ENCODE measurements around the gene GIPC1. TPM values are rescaled to one million over a fixed set of nuclear protein-coding genes. Genes with fewer than 3 reads are reported as not detected.
"Not testable (repeated sequence)": the region's sequence is repeated elsewhere in the genome, so short reads cannot be mapped to it uniquely, and the experiment has no call there.

Gene GIPC1, protein sequence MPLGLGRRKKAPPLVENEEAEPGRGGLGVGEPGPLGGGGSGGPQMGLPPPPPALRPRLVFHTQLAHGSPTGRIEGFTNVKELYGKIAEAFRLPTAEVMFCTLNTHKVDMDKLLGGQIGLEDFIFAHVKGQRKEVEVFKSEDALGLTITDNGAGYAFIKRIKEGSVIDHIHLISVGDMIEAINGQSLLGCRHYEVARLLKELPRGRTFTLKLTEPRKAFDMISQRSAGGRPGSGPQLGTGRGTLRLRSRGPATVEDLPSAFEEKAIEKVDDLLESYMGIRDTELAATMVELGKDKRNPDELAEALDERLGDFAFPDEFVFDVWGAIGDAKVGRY
- 100 to 1,000 TPM; 269 to 368 TPM for polyA plus RNA-seq

DNA sequence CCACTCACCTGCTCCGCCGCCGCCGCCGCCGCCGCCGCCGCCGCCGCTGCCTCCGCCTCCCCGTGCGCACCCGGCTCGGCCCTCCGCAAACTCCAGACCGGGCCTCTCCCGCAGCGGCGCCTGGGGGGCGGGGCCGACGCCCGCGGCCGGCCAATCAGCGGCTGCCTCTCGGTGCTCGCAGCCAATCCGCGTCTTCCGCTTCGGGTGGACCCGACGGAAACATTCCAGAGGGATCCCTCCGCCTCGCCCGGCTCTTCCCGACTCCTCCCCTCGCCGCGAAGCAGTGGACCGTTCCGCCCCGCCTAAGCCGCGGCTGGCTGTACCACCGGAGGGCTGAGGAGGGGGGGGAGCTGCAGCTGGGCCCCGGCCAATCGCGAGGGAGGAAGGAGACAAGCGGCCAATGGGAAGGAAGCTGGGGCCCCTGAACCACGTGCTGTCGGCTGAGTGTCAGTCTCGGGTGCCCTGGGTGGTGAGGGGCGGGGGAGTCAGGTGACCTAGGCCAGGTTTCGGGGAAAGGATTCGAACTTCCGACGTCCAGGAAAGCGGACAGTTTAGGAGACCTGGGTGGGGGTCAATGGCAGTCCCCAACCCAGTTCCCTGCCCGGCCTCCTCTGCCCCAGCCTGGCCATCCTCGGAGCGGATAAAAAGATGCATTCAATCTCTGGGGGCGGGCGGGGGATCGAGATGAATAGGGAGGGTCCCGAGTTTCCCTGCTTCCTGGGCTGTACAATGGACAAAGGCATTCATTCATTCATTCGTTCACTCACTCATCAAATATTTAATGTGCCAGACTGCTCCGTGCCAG is at the start of gene GIPC1:
GIPC1 (minus strand) TSS at position 99 of the 805 bp plus-strand sequence. CDS start 13,151 bp downstream, outside the sequence.
- peak within 1 kb of the TSS; percentile 92 to 97 for H3K27ac ChIP-seq (ENCODE audit: low read depth in 2 of 2, low read length in 1 of 2)
- no peaks in the 10 kb centered on the region for H3K9me3 ChIP-seq (ENCODE audit: control insufficient read depth in 2 of 2, insufficient read depth in 1 of 2, low read depth in 1 of 2, low read length in 1 of 2)
- peak within 1 kb of the TSS; percentile 68 to 87 for H3K4me3 ChIP-seq (ENCODE audit: low read depth in 1 of 2, low read length in 2 of 2)
- H3K36me3 ChIP-seq (ENCODE audit: control insufficient read depth in 2 of 2, insufficient read depth in 2 of 2, low read length in 1 of 2): peaks cover 0 to 2% of the 10 kb centered on the region in 2 donors
- 3% methylated on average over 55 to 71 of the region's 71 CpGs for WGBS, 2 donors
- H3K27me3 ChIP-seq (ENCODE audit: control insufficient read depth in 1 of 2, insufficient read depth in 2 of 2, low read length in 2 of 2): no peaks in the 10 kb centered on the region
- peaks cover 0 to 12% of the 10 kb centered on the region in 2 donors for H3K4me1 ChIP-seq (ENCODE audit: control insufficient read depth in 2 of 2, insufficient read depth in 2 of 2, low read length in 1 of 2)

- Histone ChIP-seq H3K27ac (ENCODE audit: low read depth in 2 of 2, low read length in 1 of 2) (peak overlapping the region; percentile 89 to 97), H3K9me3 (ENCODE audit: control insufficient read depth in 2 of 2, insufficient read depth in 1 of 2, low read depth in 1 of 2, low read length in 1 of 2) (no peaks in the 10 kb centered on the region), H3K36me3 (ENCODE audit: control insufficient read depth in 2 of 2, insufficient read depth in 2 of 2, low read length in 1 of 2) (peaks cover 0 to 9% of the 10 kb centered on the region in 2 donors), H3K27me3 (ENCODE audit: control insufficient read depth in 1 of 2, insufficient read depth in 2 of 2, low read length in 2 of 2) (no peaks in the 10 kb centered on the region), H3K4me3 (ENCODE audit: low read depth in 1 of 2, low read length in 2 of 2) (peak overlapping the region in 1 of 2 donors; percentile 1), H3K4me1 (ENCODE audit: control insufficient read depth in 2 of 2, insufficient read depth in 2 of 2, low read length in 1 of 2) (peaks cover 0 to 19% of the 10 kb centered on the region in 2 donors)
- 60 to 61% methylated on average over 9 of the region's 9 CpGs for WGBS, 2 donors
These were observed 49.8 kb upstream of the GIPC1 start for GRCh38 chr19:14545716-14546082.

GRCh38 chr19:14544977-14545715 is 49.2 kb upstream of the GIPC1 start:
- Histone ChIP-seq H3K4me1 (ENCODE audit: control insufficient read depth in 2 of 2, insufficient read depth in 2 of 2, low read length in 1 of 2) (peaks cover 0 to 13% of the 10 kb centered on the region in 2 donors), H3K9me3 (ENCODE audit: control insufficient read depth in 2 of 2, insufficient read depth in 1 of 2, low read depth in 1 of 2, low read length in 1 of 2) (no peaks in the 10 kb centered on the region), H3K36me3 (ENCODE audit: control insufficient read depth in 2 of 2, insufficient read depth in 2 of 2, low read length in 1 of 2) (peaks cover 0 to 9% of the 10 kb centered on the region in 2 donors), H3K27ac (ENCODE audit: low read depth in 2 of 2, low read length in 1 of 2) (peak overlapping the region; percentile 89 to 97), H3K4me3 (ENCODE audit: low read depth in 1 of 2, low read length in 2 of 2) (peak overlapping the region in 1 of 2 donors; percentile 1), H3K27me3 (ENCODE audit: control insufficient read depth in 1 of 2, insufficient read depth in 2 of 2, low read length in 2 of 2) (no peaks in the 10 kb centered on the region)
- 38 to 44% methylated on average over 21 of the region's 21 CpGs for WGBS, 2 donors

DNA sequence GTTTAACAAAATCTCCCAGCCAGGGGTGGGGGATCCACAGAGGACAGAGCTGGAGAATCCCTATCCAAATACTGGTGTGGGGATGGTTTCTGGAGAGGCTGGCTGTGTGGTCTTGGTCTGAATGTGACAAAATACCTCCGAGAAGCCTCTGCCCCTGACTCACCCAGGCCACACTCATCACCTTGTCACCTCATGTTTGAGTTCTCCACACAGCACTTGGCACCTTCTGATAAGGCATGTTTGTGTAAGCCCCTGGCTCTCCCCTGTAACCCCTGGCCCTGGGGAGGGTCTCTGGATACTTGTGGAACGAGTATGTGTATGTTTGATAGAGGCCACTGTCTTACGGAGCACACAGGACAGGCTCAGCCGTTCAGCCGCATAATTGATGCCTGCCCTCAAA is 48.1 kb upstream of the GIPC1 start:
- no peaks in the 10 kb centered on the region for H3K27me3 ChIP-seq (ENCODE audit: control insufficient read depth in 1 of 2, insufficient read depth in 2 of 2, low read length in 2 of 2)
- 75 to 84% methylated on average over 5 of the region's 5 CpGs for WGBS, 2 donors
- H3K9me3 ChIP-seq (ENCODE audit: control insufficient read depth in 2 of 2, insufficient read depth in 1 of 2, low read depth in 1 of 2, low read length in 1 of 2): no peaks in the 10 kb centered on the region
- H3K4me1 ChIP-seq (ENCODE audit: control insufficient read depth in 2 of 2, insufficient read depth in 2 of 2, low read length in 1 of 2): peaks cover 0 to 16% of the 10 kb centered on the region in 2 donors
- H3K4me3 ChIP-seq (ENCODE audit: low read depth in 1 of 2, low read length in 2 of 2): no peak overlapping the region
- peak overlapping the region; percentile 89 to 97 for H3K27ac ChIP-seq (ENCODE audit: low read depth in 2 of 2, low read length in 1 of 2)
- peaks cover 3 to 11% of the 10 kb centered on the region in 2 donors for H3K36me3 ChIP-seq (ENCODE audit: control insufficient read depth in 2 of 2, insufficient read depth in 2 of 2, low read length in 1 of 2)

DNA sequence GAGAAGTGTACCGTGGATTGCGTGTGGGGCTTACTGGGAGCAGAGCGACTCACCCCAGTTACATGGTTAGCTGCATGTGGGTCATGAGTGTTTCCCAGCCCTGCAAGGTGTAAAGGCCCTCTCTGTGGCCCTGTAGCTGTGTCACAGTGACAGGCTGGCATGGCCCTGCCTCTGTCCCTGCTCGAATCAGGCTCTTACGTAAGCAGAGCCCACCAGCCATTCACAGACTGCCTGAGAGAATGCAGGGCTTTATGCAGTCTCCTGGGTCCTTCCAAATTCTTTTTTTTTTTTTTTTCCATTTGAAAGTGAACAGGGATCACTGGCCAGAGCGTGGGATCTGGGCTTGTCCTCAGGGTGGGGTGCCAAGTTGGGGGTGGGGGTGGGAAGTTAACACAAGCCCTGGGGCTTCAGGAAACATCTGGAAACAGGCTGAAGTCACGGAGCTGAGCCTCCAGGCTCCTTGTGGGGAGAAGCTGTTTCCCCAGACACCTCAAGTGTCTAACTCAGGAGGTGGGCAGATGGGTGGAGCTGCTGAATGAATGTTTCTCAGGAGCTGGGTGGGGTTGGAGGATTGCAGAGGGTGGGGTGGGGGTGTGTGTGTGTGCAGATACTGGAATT is 46.9 kb upstream of the GIPC1 start:
- H3K27ac ChIP-seq (ENCODE audit: low read depth in 2 of 2, low read length in 1 of 2): peak overlapping the region; percentile 79 to 93
- H3K36me3 ChIP-seq (ENCODE audit: control insufficient read depth in 2 of 2, insufficient read depth in 2 of 2, low read length in 1 of 2): peaks cover 3 to 10% of the 10 kb centered on the region in 2 donors
- 29 to 45% methylated on average over 7 of the region's 7 CpGs for WGBS, 2 donors
- H3K9me3 ChIP-seq (ENCODE audit: control insufficient read depth in 2 of 2, insufficient read depth in 1 of 2, low read depth in 1 of 2, low read length in 1 of 2): no peaks in the 10 kb centered on the region
- H3K4me1 ChIP-seq (ENCODE audit: control insufficient read depth in 2 of 2, insufficient read depth in 2 of 2, low read length in 1 of 2): peaks cover 0 to 20% of the 10 kb centered on the region in 2 donors
- H3K4me3 ChIP-seq (ENCODE audit: low read depth in 1 of 2, low read length in 2 of 2): no peak overlapping the region
- H3K27me3 ChIP-seq (ENCODE audit: control insufficient read depth in 1 of 2, insufficient read depth in 2 of 2, low read length in 2 of 2): no peaks in the 10 kb centered on the region

- not testable (repeated sequence) for H3K27me3 ChIP-seq (ENCODE audit: control insufficient read depth in 1 of 2, insufficient read depth in 2 of 2, low read length in 2 of 2); H3K4me3 ChIP-seq (ENCODE audit: low read depth in 1 of 2, low read length in 2 of 2); H3K36me3 ChIP-seq (ENCODE audit: control insufficient read depth in 2 of 2, insufficient read depth in 2 of 2, low read length in 1 of 2); H3K9me3 ChIP-seq (ENCODE audit: control insufficient read depth in 2 of 2, insufficient read depth in 1 of 2, low read depth in 1 of 2, low read length in 1 of 2)
- Histone ChIP-seq H3K27ac (ENCODE audit: low read depth in 2 of 2, low read length in 1 of 2) (peak overlapping the region in 1 of 2 donors; percentile 37), H3K4me1 (ENCODE audit: control insufficient read depth in 2 of 2, insufficient read depth in 2 of 2, low read length in 1 of 2) (peaks cover 0 to 20% of the 10 kb centered on the region in 2 donors)
- WGBS, 2 donors: 75 to 83% methylated on average over 5 of the region's 5 CpGs
These were observed 46.1 kb upstream of the GIPC1 start for GRCh38 chr19:14541979-14542378.

DNA sequence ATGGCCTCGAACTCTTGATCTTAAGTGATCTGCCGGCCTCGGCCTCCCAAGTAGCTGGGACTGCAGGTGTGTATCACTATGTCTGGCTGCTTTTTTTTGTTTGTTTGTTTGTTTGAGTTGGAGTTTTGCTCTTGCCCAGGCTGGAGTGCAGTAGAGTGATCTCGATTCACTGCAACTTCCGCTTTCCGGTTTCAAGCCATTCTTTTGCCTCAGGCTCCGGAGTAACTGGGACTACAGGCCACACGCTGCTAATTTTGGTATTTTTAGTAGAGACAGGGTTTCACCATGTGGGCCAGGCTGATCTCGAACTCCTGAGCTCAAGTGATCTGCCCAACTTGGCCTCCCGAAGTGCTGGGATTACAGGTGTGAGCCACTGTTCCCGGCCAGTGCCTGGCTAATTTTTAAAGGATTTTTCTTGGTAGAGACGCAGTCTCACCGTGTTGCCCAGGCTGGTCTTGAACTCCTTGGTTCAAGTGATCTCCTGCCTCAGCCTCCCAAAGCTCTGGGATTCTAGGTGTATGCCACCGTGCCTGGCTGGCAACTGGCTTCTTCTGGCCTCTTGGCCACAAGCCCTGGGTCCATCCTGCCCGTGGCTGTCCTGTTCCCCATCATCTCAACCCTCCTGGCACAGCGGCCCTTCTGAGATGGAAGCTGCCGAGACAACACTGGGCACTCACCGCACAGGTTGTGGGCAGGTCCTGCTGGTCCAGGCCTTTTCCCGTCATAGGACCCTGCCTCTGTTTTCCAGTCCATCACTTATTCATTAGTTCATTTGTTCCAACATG is 45.0 kb upstream of the GIPC1 start:
- 84 to 88% methylated on average over 19 of the region's 19 CpGs for WGBS, 2 donors
- no peak overlapping the region for H3K4me3 ChIP-seq (ENCODE audit: low read depth in 1 of 2, low read length in 2 of 2)
- H3K4me1 ChIP-seq (ENCODE audit: control insufficient read depth in 2 of 2, insufficient read depth in 2 of 2, low read length in 1 of 2): peaks cover 0 to 23% of the 10 kb centered on the region in 2 donors
- H3K9me3 ChIP-seq (ENCODE audit: control insufficient read depth in 2 of 2, insufficient read depth in 1 of 2, low read depth in 1 of 2, low read length in 1 of 2): no peaks in the 10 kb centered on the region
- H3K27ac ChIP-seq (ENCODE audit: low read depth in 2 of 2, low read length in 1 of 2): peak overlapping the region; percentile 43 to 62
- no peaks in the 10 kb centered on the region for H3K27me3 ChIP-seq (ENCODE audit: control insufficient read depth in 1 of 2, insufficient read depth in 2 of 2, low read length in 2 of 2)
- peaks cover 3 to 9% of the 10 kb centered on the region in 2 donors for H3K36me3 ChIP-seq (ENCODE audit: control insufficient read depth in 2 of 2, insufficient read depth in 2 of 2, low read length in 1 of 2)

DNA sequence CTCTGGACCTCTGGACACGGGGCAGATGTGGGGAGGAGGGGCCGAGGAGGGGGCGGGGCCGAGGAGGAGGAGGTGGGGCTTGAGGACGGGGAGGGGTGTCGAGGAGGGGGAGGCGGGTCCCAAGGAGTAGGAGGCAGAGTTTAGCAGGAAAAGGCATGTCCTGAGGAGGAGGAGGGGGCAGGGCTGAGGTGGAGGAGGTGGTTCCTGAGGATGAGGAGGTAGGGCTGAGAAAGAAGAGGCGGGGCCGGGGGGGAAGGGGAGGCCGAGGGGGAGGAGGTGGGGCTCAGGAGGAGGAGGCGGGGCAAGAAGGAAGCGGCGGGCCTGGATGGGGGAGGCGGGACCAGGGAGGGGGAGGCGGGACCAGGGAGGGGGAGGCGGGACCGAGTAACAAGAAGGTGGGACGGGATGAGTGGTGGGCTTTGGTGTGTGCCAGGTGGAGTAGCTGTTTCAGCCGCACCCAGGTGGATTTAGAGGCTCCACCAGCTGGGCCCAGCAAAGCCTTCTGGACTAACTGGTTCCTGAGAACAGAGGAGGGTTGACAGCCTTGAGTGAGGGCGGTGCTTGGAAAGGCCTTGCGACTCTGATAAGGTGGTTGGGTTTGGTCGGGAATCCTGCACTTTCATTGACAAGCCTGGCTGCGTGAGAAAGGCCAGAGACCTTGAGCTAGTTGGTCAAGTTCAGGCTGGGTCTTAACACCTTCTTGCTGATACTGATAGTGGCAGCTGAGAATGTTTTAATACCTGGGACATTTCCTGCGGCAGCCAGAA is 41.2 kb upstream of the GIPC1 start:
- H3K27ac ChIP-seq (ENCODE audit: low read depth in 2 of 2, low read length in 1 of 2): peak overlapping the region; percentile 89 to 92
- H3K27me3 ChIP-seq (ENCODE audit: control insufficient read depth in 1 of 2, insufficient read depth in 2 of 2, low read length in 2 of 2): no peaks in the 10 kb centered on the region
- H3K9me3 ChIP-seq (ENCODE audit: control insufficient read depth in 2 of 2, insufficient read depth in 1 of 2, low read depth in 1 of 2, low read length in 1 of 2): no peaks in the 10 kb centered on the region
- 22 to 26% methylated on average over 13 to 24 of the region's 24 CpGs for WGBS, 2 donors
- peaks cover 3 to 14% of the 10 kb centered on the region in 2 donors for H3K36me3 ChIP-seq (ENCODE audit: control insufficient read depth in 2 of 2, insufficient read depth in 2 of 2, low read length in 1 of 2)
- peaks cover 0 to 12% of the 10 kb centered on the region in 2 donors for H3K4me1 ChIP-seq (ENCODE audit: control insufficient read depth in 2 of 2, insufficient read depth in 2 of 2, low read length in 1 of 2)
- no peak overlapping the region for H3K4me3 ChIP-seq (ENCODE audit: low read depth in 1 of 2, low read length in 2 of 2)

Measured in esophagus (tissue), 2 donors.